Measurements from ENCODE around the gene EVA1C.
"Not testable (repeated sequence)": the region's sequence is repeated elsewhere in the genome, so short reads cannot be mapped to it uniquely, and the experiment has no call there.

EVA1C gene

DNA sequence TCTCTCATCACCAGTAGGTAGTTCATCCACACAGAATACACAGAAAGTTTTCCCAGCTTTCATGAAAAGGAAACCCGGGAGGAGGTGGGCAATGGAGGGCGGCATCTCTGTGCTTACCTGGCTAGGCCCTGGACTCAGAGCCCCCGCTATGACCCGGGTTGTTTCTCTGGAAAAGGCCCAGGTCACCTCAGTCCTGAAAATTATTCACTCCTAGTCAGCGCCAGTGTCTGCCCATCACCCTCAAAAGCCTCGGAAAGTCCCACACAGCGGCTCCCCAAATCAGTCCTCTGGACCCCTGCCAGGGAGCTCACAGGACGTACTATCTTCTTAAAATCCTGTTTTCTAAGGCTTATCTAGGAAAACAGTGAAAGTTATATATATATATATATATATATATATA lies 121.6 kb downstream of the EVA1C start:
- no peak for ATAC-seq

DNA sequence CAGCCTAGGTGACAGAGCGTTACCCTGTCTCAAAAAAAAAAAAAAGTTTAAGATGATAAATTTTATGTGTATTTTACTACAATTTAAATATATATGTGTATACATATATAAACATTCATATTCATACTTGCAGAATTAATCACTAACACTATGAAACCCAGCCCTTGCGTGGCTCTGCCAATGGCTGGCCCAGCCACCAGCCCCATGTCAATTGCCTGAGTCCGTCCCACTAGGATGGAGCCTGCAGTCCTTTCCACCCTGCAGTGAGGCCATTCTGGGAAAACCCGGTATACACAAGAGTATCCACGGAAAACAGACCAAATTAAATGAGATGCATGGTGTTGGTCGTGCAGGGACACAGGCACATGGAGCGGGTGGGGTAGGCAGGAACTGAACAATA lies 123.1 kb downstream of the EVA1C start:
- ATAC-seq, result peak in 1 of 2 donors; percentile 24

DNA sequence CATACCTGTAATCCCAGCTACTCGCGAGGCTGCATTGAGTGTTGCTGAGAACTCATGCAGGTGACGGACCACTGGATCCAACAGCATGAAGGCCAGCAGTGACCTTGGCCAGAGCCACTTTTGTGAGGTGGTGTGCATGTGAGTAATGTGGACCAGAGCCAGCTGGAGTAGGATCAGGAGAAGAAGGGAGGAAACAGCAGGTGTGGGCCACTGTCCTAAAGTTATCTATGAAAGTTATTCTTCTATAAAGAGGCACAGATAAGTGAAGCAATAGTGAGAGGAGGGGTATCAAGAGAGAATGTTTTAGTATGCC lies 125.0 kb downstream of the EVA1C start:
- no peak for ATAC-seq

DNA sequence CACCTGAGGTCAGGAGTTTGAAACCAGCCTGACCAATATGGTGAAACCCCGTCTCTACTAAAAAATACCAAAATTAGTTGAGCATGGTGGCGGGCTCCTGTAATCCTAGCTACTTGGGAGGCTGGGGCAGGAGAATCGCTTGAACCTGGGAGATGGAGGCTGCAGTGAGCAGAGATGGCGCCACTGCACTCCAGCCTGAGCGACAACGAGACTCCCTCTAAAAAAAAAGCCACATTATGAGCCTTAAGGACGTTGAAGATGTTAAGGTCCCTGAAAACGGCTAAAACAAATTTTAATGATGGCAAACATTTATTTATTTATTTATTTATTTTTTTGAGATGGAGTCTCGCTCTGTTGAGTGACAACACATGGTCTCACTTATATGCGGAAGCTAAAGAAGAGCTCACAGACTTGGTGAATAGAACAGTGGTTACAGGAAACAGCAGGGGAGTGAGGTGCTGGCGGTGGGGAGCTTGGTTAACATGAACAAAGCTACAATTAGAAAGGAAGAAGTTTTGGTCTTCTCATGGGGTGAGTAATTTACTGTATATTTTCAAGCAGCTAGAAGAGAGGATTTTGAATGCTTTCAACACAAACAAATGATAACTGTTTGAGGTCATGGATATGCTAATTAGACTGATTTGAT lies 125.8 kb downstream of the EVA1C start:
- peak in 1 of 2 donors; percentile 38 for ATAC-seq

DNA sequence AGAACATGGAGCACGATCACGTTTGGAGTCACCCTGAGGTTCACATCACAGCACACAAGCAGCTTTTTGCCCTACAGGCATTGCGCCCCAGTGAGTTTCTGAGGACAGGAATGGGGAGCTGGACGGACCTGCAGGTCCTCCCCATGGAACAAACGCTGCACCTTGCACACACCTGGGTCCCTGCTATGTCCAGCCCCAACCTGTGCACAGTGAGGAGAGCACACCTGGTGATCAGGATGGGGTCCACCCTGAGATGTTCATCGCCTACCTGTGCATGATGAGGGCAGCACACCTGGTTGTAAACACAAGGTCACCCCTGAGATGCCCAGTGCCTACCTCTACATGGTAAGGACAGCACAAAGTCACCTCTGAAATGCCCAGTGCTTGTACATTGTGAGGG lies 126.9 kb downstream of the EVA1C start:
- ATAC-seq, result no peak

DNA sequence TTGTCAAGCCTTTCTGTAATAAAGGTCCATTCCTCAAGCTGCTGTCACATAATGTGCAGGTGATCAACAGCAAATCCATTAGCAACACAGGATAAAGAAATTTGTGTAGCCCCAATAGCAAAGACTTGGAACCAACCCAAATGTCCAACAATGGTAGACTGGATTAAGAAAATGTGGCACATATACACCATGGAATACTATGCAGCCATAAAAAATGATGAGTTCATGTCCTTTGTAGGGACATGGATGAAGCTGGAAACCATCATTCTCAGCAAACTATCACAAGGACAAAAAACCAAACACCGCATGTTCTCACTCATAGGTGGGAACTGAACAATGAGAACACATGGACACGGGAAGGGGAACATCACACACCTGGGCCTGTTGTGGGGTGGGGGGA lies 130.6 kb downstream of the EVA1C start:
- not testable (repeated sequence) for ATAC-seq

DNA sequence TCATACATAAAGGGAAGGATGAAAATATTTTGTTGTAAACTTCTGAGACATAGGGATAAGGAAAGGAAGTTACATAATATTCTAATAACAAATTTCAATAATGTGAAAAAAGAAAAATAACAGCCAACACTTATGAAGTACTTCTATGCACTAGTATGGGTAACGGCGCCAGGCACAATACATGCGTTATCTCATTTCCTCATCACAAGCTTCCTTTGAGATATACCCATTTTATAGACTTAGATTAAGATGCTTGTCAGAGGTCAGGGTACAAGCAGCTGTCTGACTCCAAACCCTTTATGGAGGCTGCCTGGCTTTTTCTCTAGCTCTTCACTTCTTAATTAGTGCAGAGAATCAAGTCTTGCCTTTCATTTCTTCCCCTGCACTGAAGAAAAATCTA lies 131.5 kb downstream of the EVA1C start:
- no peak for ATAC-seq

DNA sequence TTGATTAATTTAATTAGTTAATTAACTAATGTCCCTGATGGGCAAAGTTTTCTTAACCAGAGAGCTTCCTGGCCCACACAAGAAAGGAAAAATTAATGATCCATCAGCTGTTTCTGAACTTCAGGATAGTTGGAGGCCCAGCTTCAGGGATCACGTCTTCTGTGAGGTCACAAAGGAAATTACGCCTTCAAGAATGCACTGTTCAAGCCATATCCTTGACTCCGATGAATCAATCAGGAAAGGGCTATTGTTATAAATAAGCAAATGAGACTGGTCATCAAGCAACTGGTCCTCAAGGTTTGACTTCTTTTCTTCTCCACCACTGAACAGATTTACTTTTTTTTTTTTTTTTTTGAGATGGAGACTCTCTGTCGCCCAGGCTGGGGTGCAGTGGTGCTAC lies 132.2 kb downstream of the EVA1C start:
- no peak for ATAC-seq

DNA sequence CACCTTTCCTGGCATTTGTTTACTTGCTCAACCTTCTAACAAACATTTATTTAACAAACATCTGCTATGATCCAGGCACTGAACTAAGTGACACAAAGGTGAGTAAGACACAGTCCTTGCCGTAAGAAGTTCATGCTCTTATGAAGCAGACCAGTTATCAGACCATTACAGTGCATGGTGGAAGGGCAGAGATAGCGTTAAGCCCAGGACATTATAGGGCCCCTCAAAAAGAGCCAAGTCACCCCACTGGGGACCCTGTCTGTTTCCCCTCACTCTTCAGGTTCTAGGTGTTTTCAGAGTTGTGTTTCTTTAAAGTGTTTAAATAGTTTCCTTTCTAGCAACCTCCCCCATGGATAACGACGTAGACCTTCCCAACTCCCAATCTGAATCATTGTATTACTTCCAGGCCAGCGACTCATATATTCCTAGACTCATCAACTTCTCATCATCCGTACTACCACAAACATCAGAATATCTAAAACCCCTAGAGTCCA lies 133.5 kb downstream of the EVA1C start:
- ATAC-seq, result no peak

DNA sequence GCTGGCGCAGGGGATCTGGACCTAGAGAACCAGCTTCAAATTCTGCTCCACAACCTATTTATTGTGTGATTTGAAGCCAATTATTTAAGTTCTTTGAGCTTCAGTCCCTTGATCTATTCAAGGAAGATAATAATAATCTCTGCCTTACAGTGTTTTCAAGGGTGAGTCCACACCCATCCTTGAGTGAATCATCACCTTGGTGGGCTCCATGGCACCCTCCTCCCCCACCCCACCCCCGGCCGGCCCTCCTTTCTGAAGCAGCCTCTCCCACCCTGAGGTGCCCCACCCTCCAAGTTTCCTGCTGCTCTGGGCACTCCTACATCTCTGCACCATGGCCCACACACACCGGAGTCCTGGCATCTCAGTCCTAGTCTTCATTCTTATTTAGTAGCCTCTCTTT lies 134.5 kb downstream of the EVA1C start:
- no peak for ATAC-seq

DNA sequence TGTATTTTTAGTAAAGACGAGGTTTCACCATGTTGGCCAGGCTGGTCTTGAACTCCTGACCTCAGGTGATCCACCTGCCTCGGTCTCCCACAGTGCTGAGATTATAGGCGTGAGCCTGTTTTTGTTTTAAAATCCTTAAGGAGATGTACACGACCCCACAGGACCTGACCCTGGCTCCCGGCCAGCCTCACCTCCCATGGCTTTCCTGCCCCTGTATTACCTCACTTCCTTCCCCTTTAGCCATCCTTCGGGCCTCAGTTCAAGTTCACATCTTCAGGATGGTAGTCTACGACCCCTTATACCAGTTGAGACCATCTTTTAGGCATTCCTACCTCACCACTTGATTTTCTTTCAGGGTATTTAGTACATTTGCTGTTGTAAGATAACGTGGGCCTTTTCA lies 136.5 kb downstream of the EVA1C start:
- ATAC-seq, result no peak

DNA sequence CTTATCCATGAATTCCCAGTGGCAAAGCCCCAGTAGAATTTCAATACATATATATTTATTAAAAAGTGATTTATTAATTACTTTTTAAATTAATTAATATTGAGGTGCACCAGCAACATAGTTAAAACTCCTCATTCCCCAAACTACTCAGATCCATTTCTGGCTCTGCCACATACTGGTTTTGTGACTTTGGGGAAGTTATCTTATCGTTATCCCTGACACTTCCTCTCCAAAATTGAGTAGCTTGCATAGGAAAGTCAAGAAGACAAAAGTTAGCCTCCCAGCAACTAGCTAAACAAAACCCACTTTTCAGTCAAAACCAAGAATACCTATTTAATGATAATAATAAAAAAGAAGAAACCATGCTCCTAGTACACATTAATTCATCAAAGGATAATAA lies 136.9 kb downstream of the EVA1C start:
- ATAC-seq, result no peak

DNA sequence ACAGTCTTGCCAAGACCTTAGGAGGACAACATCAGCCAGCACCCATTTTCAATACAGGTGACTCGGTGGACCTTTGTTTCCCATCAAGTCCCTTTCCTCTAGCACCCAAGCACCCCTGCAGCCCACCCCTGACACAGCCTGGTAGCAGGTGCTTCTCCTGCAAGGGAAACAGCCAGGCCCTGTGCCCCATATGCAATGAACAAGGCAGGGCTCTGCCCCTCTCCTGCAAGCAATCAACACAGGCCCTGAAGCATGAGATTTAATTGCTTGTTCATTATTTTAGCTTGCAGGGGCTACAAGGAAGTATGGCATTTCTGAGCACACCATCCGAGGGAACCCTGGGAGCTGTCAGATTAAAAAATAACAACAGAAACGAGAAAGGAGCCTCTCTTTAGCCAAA lies 137.4 kb downstream of the EVA1C start:
- no peak for ATAC-seq

DNA sequence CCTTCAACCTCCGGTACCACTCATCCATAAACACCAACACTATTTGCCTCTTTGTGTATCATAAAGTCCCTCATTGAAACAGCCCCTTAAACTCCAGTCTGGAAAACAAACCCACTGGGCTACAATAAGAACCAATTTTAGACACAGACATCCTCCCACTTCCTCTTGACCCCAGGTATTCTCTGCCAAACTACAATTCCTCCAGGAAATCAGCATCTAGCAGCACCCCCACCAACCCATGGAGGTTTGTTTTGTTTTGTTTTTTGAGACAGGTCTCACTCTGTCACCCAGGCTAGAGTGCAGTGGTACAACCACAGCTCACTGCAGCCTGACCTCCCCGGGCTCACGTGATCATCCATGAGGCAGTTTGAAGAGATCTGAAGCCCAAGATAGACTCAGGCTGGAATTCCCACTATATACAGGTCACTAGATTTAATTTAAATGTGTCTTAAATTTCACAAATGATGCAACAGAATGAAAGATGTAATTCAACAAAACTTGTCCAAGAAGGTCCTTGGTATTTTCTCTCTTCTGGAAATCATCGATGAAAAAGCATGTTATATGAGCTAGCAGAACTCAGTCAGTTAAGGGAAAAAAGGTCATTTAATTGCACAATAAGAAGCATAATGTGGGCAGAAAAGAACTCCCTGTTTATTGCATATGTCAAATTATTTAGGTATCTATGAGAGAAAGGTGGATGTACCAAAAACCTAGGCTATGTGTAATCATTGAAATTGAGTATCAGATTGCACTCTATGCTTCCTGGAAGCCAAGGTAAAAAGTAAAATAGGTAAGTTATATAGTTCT lies 142.5 kb downstream of the EVA1C start:
- ATAC-seq, result no peak

DNA sequence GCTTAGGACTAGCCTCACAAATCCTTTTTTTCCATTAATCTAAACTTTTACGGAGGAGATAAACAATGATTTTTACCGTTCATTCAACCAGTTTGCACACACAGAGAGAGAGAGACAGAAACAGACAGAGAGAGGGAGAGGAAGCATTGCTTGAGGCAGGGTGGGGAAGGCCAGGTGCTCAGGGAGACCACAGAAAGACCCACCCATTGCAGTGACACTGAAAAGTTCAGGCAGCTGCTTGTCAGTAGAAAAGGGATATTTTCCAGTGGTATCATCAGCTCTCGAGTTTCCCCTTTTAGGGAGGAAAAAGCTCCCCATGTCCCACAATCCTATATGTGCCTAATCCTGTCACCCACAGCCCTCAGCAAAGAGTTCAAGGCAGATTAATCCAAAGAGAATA lies 145.6 kb downstream of the EVA1C start:
- no peak for ATAC-seq

DNA sequence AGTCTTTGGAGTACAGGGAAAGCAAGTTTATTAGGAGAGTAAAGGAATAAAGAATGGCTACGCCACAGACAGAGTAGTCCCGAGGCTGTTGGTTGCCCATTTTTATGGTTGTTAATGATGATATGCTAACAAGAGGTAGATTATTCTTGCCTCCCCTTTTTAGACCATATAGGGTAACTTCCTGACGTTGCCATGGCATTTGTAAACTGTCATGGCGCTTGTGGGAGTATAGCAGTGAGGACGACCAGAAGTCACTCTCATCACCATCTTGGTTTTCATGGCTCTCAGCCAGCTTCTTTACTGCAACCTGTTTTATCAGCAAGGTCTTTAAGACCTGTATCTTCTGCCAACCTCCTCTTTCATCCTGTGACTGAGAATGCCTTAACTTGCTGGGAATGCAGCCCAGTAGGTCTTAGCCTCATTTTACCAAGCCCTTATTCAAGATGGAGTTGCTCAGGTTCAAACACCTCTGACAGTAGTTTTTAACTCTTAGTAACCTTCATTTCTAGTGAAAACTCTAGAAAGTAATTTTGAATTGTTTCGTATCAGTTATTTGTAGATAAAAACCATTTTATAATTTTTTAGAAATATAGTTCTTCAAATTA lies 146.6 kb downstream of the EVA1C start:
- ATAC-seq, result no peak

DNA sequence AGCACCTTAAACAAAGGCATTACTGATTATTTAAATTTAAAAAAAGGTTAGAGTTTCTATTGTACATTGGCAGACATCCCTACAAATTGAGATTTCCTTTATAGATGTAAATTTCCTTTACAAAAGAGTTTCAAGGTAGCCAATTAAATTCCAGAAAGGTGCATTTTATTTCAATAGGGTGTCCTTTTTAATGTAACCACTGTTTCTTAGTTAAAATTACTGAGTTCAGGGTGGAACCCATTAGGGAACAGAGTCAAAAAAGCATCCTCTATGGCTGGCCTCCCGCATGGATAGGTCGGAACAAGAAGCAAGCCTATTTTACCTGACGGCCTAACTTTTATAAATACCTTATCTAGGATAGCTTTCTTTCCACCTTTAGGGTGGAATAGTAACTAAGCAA lies 148.4 kb downstream of the EVA1C start:
- no peak for ATAC-seq

DNA sequence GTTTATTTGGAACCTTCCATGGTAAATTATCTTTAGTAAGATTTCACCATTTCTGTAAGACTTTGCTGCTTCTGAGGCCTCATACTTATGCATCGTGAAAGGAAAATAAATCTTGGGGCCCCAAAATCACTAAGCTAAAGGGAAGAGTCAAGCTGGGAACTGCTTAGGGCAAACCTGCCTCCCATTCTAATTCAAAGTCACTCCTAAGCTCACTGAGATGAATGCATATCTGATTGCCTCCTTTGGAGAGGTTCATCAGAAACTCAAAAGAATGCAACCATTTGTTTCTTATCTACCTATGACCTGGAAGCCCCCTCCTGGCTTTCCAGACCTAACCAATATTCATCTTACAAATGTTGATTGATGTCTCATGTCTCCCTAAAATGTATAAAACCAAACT lies 149.0 kb downstream of the EVA1C start:
- ATAC-seq, result not testable (repeated sequence)

DNA sequence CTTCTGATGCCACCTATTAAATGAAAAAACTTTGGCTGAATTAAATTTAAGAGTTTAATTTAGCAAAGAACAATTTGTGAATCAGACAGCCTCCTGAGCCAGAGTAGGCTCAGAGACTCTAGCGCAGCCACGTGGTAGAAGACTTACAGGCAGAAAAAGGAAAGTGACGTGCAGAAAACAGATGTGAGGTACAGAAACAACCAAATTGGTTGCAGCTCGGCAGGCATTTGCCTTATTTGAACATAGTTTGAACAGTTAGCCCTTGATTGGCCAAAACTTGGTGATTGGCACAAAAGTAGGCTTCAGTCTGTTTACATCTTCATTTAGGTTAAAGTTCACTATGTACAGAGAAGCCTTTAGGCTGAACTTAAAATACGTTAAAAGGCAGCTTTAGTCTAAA lies 149.9 kb downstream of the EVA1C start:
- no peak for ATAC-seq

DNA sequence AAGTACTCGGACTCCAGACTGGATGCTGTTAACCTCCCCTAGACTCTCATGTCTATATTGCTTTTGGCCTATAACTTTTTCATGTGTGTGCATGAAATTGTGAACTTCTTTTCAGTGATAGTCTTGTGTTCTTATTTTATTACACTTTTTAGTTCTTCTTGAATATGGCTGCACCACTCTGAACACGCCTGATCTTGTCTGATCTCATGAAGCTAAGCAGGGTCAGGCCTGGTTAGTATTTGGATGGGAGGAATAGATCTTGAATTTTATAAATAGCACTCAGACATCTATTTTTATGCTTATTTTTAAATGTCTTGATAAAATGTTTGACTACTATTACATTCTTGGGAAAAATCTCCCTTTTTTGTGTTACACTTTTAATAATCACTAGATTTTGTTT lies 150.4 kb downstream of the EVA1C start:
- no peak for ATAC-seq
